ENCODE data around the gene SPAG4. TPM values are rescaled to one million over a fixed set of nuclear protein-coding genes. Genes with fewer than 3 reads are reported as not detected.

The SPAG4 gene, protein sequence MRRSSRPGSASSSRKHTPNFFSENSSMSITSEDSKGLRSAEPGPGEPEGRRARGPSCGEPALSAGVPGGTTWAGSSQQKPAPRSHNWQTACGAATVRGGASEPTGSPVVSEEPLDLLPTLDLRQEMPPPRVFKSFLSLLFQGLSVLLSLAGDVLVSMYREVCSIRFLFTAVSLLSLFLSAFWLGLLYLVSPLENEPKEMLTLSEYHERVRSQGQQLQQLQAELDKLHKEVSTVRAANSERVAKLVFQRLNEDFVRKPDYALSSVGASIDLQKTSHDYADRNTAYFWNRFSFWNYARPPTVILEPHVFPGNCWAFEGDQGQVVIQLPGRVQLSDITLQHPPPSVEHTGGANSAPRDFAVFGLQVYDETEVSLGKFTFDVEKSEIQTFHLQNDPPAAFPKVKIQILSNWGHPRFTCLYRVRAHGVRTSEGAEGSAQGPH
- 2.9 to 6.0 TPM (median 4.7 TPM) in 5 replicates for total RNA-seq (2022; extraction: Qiagen RNA extraction; ENCODE audit: low read depth)

GRCh38 chr20:35615667-35616464 lies at the start of gene SPAG4:
TSS of gene SPAG4 (plus strand) at chr20:35615829. CDS start at chr20:35616004, 175 bp downstream.

GRCh38 chr20:35664466-35665206 lies 49.0 kb downstream of the SPAG4 start, which contains the start of the genes CPNE1 and RBM12:
TSS of gene CPNE1 (minus strand) at chr20:35664900. CDS start at chr20:35632923, 31,977 bp downstream.
TSS of gene RBM12 (minus strand) at chr20:35664900. CDS start at chr20:35655322, 9,578 bp downstream.

Other genes with a start within 250 kb of the SPAG4 start
- gene UQCC1, start 203.9 kb upstream of the SPAG4 start, total RNA-seq (2022; extraction: Qiagen RNA extraction; ENCODE audit: low read depth) = 31.2 to 38.9 TPM (median 33.4 TPM) in 5 replicates
- gene GDF5, start 177.6 kb upstream of the SPAG4 start, total RNA-seq (2022; extraction: Qiagen RNA extraction; ENCODE audit: low read depth) = 0.06 TPM in 1 of 5 replicates, not detected in the others
- 20.9 to 29.5 TPM (median 22.8 TPM) in 5 replicates for gene CEP250, start 160.2 kb upstream of the SPAG4 start, total RNA-seq (2022; extraction: Qiagen RNA extraction; ENCODE audit: low read depth)
- not detected in 5 replicates for gene C20orf173, start 86.2 kb upstream of the SPAG4 start, total RNA-seq (2022; extraction: Qiagen RNA extraction; ENCODE audit: low read depth)
- gene ERGIC3, start 73.8 kb upstream of the SPAG4 start, total RNA-seq (2022; extraction: Qiagen RNA extraction; ENCODE audit: low read depth) = 217 to 241 TPM (median 235 TPM) in 5 replicates
- 168 to 220 TPM (median 208 TPM) in 5 replicates for gene CPNE1, start 49.1 kb downstream of the SPAG4 start, total RNA-seq (2022; extraction: Qiagen RNA extraction; ENCODE audit: low read depth)
- 71.4 to 87.0 TPM (median 82.9 TPM) in 5 replicates for gene RBM12, start 49.1 kb downstream of the SPAG4 start, total RNA-seq (2022; extraction: Qiagen RNA extraction; ENCODE audit: low read depth)
- gene NFS1, start 83.5 kb downstream of the SPAG4 start, total RNA-seq (2022; extraction: Qiagen RNA extraction; ENCODE audit: low read depth) = 35.1 to 40.2 TPM (median 38.3 TPM) in 5 replicates
- 336 to 420 TPM (median 360 TPM) in 5 replicates for gene ROMO1, start 83.6 kb downstream of the SPAG4 start, total RNA-seq (2022; extraction: Qiagen RNA extraction; ENCODE audit: low read depth)
- 166 to 201 TPM (median 190 TPM) in 5 replicates for gene RBM39, start 126.4 kb downstream of the SPAG4 start, total RNA-seq (2022; extraction: Qiagen RNA extraction; ENCODE audit: low read depth)
- 24.3 to 31.7 TPM (median 30.6 TPM) in 5 replicates for gene PHF20, start 156.2 kb downstream of the SPAG4 start, total RNA-seq (2022; extraction: Qiagen RNA extraction; ENCODE audit: low read depth)

Measured in A549 treated with GW870086 at 1 μM for 4 hours (cell line).